GM19193 (cell line): ENCODE measurements around the gene METTL24.

ENCODE experiments used
- POLR2A ChIP-seq: IDR thresholded peaks from 4 replicates; pipeline ENCODE4 v1.6.1; 2011; ENCODE audit not compliant: insufficient read depth, insufficient read length; ENCODE audit errors: extremely low read depth

Gene METTL24

DNA sequence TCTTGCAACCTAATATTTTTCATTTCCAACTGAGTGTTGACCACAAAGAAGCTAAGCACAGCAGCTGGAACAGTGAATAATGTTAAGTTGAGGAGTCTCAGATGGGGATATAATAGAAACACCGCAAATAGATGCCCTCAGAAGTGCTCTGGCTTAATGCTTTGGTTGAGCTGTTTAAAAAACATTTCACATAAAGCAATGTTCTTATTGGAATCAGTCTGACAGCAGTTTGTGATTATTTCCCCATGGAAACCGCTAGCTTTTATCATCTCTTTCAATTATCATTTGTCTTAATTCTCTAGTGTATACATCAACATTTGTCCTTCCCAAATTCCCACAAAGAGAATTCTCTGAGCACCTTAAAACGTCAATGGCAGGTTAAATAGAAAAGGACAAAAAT lies 30.8 kb downstream of the METTL24 start:
- TF ChIP-seq POLR2A: no peak

- no peak for TF ChIP-seq POLR2A
Observed at GRCh38 chr6:110326609-110327008, 31.5 kb downstream of the METTL24 start.

GRCh38 chr6:110326057-110326456 lies 32.1 kb downstream of the METTL24 start:
- no peak for TF ChIP-seq POLR2A

DNA sequence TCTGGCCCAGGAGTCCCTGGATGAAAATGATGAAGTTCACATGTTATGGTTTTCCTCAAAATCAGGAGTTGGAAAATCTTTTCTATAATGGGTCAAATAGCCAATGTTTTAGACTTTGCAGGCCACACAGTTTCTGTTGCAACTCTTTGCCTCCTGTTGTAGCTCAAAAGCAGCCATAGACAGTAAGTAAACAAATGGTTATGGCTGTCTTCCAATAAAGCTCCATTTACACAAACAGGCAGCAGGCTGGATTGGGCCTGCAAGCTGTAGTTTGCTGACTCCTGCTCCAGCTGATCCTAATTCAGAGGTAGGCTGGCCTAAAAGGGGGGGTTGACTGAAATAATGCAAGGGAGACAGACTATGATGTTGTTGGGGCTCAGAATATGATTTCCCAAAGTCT lies 33.0 kb downstream of the METTL24 start:
- no peak for TF ChIP-seq POLR2A

DNA sequence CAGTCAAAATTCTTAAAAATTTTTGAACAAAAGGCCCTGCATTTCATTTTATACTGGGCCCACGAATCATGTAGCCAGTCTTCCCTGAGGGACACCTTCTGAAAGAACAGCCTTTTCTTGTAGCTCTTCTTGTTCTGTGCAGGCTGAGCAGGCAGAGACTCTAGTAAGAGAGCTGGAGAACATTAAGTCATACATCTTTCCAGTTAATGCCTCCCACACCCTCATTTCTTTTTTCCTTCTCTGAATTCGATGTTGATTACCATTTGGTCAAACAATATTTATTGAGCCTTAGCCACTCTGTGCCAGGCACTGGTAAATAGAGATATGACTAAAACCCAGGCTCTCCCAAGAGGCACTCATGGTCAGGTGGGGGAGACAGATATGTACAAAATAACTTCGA lies 33.6 kb downstream of the METTL24 start:
- no peak for TF ChIP-seq POLR2A

DNA sequence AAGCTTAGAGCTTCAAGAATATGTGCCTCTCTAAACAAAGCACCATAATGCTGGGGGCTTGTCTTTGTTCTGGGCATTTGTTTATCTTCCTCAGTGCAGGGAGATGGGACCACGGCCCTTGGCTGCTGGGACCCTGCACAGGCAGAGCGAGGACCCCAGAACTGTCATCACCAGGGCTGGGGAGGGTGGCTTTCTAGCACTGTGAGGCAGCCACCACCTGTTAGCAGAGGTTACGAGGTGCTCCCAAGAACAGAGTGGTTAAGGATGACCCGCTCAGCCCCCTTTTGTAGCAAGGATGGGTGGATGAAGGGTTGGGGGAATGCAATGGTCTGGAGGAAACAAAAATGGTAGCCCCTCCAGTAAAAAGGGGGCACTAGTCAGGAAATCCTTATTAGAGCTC lies 34.9 kb downstream of the METTL24 start:
- TF ChIP-seq POLR2A: no peak

DNA sequence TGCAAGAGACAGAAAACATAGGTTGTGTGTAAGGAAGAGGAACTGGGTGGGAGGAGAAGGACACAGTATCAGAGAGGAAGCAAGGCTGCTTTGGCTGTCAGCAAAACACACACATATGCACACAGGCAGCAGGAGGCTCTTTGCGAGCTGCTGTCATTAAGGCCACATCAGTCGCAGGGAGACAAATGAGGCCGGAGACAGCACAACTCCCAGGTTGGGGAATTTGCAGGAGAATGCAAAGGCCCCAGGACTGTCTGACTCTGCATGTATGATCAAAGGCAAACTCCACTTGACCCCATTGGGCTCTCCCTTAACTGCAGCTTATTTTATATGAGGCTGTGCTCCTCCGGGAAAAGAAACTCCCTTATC lies 35.3 kb downstream of the METTL24 start:
- no peak for TF ChIP-seq POLR2A

DNA sequence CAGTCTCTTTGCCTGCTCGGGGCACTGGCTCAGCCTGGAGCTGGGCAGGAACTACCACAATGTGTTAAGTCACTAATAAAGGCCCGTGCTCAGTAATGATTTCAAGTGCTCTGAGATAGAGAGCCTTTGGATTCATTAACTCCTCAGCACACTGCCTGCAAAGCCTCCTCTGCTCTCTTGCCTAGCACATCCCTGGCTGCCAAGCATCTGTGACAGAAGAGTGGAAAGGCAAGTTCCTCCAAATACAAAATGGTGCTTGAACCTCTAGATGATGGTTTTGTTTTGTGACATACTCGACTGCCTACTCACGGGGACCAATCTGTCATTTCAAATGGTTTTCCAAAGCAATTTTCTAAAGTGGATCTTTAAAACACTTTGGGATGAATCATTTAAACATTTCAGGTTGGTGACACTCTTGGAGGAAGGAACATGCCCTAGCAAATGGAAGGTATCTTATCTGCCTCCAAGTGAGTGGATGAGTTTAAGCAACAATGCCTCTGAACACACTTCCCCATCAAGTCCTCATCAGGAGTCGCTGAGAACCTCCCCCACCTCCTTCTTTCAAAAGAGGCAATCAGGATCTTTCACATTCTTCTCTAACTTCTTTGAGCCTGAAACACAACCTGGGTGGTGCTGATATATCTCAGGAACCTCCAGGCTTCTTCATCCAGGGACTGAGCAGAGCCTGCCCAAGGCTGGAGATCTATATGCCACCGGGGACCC lies 35.8 kb downstream of the METTL24 start:
- TF ChIP-seq POLR2A: no peak

DNA sequence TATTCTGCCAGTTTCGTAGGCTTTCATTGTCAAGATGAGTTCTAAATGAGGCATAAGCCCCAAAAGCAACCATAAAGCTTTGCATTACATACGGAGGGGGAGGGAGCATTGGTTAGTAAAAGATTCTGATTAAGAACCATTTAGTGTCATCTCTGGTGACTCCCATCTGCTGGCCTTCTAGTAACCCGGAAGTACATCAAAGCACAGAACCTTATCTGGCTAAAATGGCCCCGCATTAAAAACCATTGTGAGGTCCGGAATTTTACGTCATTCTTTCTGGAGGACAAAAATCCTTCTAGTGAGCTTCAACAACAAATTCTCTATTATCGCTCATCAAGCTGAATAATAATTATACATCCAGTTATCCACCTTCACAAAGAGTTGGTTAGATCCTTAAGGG lies 37.8 kb downstream of the METTL24 start:
- TF ChIP-seq POLR2A: no peak

GRCh38 chr6:110319843-110320242 lies 38.3 kb downstream of the METTL24 start:
- no peak for TF ChIP-seq POLR2A

DNA sequence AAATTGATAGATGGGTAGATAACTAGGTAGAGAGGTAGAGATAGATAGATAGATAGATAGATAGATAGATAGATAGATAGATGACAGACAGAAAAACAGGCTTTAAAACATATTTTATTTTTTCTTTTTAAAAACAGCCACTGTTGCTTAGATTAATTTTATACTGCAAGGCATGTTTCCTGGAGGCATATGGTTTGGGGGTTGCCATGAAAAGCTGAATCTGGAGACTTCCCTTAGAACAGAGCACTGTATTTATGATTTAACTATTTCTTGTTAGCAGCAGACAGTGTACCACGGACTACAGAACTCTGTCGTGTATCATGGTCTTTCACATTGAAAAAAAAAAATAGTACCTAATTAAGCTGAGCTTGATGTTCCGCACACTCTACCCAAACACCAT lies 38.8 kb downstream of the METTL24 start:
- no peak for TF ChIP-seq POLR2A

DNA sequence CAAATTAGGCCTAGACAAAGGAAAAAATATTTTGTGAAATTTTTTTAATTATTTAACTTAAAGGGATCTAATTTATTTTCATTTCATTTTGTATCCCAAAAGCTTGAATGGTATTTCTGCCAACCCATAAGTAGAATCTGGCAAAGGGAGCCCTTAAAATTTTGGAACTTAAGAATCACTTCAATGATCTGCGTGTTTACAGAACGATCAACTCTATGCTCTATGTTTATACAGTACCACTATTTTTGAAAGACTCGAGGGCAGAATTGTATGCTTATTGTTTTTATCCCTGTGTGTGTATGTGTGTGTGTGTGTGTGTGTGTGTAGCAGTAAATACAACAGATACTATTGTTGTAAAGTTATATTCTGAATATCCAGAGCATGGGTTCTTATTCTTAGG lies 39.2 kb downstream of the METTL24 start:
- TF ChIP-seq POLR2A: no peak

GRCh38 chr6:110317646-110318045 lies 40.5 kb downstream of the METTL24 start:
- TF ChIP-seq POLR2A: no peak

- no peak for TF ChIP-seq POLR2A
Observed at GRCh38 chr6:110317189-110317588, 41.0 kb downstream of the METTL24 start.

- TF ChIP-seq POLR2A: no peak
Observed at GRCh38 chr6:110315869-110316398, 42.2 kb downstream of the METTL24 start.

DNA sequence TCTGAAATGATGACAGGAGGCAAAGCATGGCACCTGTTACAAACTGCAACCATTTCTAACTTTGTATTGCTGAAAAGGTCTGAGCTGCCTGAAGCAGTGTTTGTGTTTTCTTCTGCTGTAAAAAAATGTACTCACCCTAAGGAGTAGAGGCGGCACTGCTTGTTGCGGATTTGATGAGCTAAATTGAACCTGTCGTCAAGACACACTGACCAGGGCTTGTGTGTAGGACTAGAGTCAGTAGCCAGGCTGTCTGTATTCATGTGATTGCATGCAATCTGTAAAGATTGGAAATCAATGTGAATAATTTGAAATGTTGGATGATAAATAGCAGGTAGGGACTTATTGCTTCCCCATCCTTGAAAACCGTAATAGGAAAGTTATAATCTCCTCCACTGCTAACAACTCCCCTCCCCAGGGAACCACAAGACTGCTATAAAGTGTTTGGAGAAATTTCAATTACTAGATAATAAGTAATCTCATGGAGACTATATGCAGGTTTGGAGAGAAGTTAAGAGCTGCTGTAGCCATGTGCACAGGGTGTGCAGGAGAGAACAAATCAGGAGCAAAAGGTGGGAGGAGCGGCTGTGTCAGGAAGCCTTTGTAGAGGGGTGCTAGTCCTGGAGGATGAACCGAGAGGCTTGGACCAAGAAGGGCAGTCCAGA lies 42.8 kb downstream of the METTL24 start:
- no peak for TF ChIP-seq POLR2A
